HG02884 (cell line): Measurements from ENCODE around the gene CEACAM1.
"Not testable (repeated sequence)": the region's sequence is repeated elsewhere in the genome, so short reads cannot be mapped to it uniquely, and the experiment has no call there.

Source experiments
- ATAC-seq: cut with Tn5 transposase; IDR thresholded peaks from one replicate; pipeline ENCODE4 v1.9.1; 2021; ENCODE audit warnings: mild to moderate bottlenecking, moderate library complexity; ENCODE audit not compliant: unreplicated experiment

The CEACAM1 gene

DNA sequence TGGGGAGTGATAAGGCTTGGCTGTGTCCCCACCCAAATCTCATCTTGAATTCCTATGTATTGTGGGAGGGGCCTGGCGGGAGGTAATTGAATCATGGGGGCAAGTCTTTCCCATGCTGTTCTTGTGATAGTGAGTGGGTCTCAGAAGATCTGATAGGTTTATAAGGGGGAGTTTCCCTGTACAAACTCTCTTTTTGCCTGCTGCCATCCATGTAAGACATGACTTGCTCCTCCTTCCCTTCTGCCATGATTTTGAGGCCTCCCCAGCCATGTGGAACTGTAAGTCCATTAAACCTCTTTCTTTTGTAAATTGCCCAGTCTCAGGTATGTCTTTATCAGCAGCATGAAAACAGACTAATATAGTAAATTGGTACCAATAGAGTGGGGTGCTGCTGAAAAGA is 20.8 kb upstream of the CEACAM1 start:
- not testable (repeated sequence) for ATAC-seq

DNA sequence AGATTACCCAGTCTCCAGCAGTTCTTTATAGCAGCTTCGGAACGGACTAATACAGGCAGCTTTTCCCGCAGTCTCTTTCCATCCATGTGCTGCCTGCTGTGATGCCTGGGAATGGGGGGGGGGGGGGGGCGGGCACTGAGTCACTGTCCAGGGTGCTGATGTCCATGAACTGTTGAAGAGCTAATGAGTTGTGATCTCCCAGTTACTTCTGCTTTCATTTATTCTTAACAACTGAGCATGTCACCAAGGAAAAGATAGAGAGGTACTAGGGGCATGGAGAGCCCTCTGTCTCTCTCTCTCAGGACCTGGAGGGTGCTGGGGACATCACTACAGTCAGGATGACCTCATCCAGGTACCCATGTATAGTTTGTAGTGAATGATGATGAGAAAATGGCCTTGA is 20.3 kb upstream of the CEACAM1 start:
- no peak for ATAC-seq

DNA sequence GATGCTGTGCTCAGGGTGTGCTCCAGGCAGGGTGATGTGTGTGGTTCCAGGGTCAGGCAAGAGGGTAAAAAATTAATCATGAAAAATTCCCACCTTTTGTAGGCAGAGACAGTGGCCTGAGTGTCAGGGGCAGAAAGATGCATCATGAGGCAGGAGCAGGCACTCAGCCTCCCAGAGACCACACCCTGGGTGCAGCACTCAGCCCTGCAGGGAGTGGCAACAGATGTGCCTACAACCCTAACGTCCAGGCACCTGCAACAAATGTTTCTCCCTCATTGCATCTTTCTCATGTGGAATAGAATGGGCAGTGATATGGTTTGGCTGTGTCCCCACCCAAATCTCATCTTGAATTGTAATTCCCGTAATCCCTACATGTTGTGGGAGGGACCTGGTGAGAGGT is 19.6 kb upstream of the CEACAM1 start:
- no peak for ATAC-seq

DNA sequence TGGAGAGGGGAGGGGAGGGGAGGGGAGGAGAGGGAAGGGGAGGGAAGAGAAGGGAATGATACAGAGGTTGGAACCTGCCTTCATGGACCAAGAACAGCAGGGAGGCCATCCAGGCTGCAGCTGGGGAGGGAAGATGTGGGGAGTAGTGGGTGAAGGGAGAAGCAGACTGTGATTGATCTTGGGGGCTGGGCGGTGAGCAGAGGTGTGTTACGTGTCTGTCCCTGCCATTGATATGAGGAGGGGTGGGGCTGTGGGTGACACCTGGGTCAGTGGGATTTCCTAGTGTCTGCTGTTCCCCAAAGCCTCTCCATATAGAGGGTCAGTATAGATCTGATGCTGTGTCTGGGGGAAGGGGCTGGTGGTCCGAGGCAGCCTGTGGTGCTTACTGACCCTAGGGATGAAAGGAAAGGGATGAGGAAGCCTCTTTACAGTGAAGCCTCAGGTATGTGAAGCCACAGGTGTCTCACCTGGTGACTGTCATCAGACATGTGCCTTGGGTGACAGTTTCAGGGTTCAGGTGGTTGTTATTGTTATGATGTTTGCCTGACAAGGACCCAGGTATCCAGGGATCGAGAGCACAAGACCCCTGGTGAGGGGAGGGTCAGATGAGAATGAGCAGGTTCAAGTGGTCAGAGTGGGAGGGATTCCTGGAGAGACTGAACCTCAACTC is 18.7 kb upstream of the CEACAM1 start:
- no peak for ATAC-seq

DNA sequence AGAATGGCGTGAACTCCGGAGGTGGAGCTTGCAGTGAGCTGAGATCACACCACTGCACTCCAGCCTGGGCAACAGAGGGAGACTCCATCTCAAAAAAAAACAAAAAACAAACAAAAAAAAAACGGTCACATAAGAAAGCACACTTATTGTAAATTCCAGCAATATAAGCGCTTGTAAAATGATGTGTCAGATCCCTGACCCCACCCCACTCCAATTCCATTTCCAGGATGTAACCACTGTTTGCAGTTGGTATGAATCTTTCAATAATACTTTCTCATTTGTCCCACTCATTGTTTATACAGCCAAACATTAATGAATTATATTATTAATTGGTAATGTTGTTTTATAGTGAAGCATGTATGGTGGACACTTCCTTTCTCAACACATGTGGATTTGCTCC is 15.9 kb upstream of the CEACAM1 start:
- no peak for ATAC-seq

DNA sequence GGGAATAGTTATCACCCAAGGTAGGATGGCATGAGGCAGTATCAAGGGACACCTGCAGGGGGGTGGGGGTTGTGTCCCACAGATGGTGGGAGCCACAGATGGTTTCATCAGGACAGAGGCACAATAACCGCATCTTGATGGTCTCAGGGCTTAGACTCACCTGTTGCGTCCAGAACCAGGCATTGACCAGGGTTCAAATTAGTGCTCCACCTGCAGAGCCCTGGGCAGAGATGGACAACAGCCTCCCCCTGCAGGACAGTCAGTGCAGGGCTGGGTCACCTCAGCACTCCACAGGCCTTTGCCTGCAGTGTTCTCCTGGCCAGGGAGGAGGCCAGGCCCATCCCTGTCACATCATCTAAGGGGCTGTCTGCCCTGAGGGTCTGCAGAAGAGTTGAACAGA is 14.5 kb upstream of the CEACAM1 start:
- ATAC-seq, result no peak

DNA sequence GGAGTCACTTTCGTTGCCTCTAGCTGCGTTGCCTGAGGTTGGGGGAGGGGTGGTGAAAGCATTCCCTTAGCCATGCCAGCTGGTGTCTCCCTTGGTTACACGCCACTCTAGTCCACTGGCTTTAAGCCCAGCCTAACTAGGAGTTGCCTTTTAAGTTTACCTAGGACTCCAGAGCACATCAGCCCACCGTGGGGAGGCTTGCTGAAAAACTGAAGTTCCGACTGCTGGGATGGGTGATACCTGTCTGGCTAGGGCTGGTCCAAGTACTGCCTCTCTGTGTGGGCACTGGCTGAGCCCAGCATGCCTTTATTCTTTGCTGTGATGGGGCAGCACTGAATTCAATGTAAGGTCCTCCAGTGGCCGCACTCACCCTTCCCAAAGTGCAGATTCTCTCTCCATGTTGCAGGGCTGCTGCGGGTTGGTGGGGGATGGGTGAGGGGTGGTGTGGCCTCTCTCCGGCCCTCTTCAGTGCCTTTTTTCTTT is 11.8 kb upstream of the CEACAM1 start:
- ATAC-seq, result no peak

DNA sequence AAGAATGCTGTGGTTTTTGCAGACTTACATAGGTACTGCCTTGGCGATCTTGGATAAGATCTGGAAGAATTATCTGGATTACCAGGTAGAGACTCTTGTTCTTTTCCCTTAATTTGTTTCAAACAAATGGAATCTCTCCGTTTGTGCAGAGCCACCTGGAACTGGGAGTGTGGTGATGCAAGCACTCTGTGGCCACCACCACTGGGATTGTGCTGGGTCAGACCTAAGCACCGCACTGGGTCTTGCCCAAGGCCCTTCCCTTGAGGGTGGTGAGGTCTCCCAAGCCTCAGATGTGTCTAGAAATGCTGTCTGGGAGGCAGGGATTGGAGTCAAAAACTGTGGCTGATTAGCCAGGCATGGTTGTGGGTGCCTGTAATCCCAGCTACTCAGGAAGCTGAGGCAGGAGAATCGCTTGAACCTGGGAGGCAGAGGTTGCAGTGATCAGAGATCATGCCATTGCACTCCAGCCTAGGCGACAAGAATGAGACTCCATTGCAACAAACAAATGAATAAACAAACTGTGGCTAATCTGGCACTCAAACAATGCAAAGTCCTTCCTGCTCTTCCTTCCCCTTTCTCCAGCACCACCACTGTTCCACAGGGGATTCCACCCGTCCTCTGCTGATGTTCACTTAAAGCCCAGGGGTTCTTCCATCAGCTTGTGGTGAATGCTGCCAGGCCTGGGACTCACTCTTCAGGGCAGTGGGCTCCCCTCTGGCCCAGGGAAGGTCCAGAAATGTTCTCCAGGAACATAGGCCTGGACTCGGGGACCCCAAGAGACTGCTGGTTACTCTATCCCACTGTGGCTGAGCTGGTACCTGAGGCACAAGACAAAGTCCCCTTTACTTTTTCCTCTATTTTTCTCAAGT is 10.8 kb upstream of the CEACAM1 start:
- no peak for ATAC-seq

DNA sequence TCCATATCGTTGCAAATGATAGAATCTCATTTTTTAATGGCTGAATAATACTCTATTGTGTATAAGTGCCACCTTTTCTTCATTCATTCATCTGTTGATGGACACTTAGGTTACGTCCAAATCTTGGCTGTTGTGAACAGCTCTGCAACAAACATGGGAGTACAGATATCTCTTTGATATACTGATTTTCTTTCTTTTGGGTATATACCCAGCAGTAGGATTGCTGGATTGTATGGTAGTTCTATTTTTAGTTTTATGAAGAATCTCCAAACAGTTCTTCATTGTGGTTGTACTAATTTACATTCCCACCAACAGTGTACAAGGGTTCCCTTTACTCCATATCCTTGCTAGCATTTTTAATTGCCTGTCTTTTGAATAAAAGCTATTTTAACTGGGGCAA is 7.0 kb upstream of the CEACAM1 start:
- not testable (repeated sequence) for ATAC-seq

DNA sequence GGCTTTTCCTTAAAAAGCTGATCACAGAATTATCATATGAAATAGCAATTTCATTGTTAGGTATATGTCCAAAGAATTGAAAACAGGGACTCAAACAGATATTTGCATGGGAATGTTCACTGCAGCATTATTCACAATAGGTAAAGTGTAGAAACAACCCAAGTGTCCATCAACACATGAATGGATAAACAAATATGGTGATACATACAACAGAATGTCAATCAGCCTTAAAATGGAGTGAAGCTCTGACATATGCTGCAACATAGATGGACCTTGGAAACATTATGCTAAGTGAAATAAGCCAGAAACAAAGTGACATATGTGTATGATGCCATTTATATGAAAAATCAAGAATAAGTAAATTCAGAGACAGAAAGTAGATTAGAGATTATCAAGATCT is 6.1 kb upstream of the CEACAM1 start:
- no peak for ATAC-seq

DNA sequence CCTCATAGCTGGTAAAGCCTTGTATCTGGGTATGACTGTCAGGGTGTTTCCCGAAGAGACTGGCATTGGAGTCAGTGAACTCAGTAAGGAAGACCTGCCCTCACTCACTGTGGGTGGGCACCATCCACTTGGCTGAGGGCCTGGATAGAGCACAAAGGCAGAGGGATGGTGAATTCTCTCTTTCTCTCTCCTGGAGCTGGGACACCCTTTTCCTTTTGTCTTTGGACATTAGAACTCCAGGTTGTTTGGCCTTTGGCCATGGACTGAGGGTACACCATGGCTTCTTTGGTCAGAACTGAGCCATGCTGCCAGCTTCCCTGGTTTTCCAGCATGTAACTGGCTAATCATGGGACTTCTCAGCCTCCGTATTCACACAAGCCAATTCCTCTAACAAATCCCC is 4.6 kb upstream of the CEACAM1 start:
- ATAC-seq, result no peak

DNA sequence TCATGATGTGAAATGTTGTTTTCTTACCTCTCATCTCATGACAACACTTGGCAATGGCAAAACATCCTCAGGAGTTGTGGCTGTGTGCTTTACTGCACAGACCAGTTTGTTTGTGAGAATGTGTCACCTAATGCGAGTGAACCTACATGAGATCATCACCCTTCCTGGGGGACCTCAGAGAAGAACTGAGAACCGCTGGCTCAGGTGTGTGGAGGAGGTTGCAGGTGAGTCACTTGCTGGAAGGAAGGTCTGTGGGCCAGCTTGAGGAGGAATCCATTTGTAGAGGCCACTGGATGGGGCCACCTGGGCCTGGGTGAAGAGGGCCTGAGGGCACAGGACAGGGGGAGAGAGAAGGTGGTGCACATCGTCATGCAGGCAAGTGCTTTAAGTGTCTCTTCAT is 3.0 kb upstream of the CEACAM1 start:
- no peak for ATAC-seq

DNA sequence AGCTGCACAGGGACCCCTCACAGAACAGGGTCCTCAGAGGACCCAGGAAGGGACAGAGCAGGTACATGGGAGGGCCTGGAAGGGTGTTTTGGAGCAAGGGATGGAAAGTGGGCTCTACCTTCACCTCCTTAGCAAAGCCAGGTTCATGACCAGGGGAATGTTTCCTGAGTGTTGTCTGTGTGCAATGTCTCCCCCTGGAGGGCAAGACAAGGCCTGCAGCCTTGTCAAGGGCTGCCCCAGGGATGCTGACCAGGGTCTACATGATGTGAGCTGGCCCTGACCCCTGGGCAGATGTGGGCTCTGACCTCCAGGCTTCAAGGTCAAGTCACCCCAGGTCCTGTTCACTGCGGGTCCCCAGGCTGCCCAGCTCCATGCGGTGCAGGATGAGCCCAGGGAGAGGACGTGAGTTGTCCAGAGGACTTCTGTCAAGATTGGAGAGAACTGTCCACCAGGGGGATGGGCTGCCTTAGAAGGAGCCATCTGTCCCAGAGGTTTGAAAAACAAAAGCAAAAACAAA is 1.0 kb upstream of the CEACAM1 start:
- no peak for ATAC-seq

DNA sequence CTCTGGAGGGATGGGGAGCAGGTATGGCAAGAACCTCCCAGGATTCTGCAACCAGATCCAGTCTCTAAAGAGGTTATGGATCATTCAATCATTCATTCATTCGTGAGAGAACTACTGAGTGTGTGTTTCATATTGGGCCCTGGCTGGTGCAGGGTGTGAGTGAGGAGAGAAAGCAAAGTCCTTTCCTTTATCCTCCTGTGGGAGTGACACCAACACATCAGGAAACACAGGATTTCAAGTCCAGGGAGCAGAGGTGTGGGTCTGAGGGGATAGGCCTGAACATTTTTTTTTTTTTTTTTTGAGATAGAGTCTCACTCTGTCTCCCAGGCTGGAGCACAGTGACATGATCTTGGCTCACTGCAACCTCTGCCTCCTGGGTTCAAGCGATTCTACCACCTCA is 3.3 kb downstream of the CEACAM1 start:
- no peak for ATAC-seq

DNA sequence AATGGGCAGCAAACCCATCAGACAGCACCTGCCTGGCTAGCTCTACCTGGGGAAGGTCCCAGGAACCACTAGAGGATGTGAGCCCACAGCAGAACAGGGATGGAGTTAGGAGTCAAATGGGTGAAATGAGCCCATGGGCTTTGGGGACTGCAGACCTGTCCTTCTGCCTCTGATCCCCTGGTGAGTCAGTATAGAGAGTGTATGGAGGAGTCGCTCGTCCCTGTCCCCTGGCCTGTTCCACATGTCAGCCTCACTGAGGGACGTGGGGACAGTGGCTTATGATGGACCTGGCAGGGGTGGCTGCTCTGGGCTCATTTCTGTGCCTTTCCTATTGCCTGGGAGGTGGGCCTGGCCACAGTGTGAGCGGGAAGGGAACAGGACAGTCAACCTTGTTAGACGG is 4.0 kb downstream of the CEACAM1 start:
- no peak for ATAC-seq

DNA sequence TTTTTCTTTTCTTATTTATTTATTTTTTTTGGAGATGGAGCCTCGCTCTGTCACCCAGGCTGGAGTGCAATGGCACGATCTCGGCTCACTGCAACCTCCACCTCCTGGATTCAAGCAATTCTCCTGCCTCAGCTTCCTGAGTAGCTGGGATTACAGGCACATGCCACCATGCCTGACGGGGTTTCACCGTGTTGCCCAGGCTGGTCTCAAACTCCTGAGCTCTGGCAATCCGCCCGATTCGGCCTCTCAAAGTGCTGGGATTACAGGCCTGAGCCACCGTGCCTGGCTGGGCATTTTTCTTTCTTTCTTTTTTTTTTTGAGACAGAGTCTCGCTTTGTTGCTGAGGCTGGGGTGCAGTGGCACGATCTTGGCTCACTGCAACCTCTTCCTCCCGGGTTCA is 6.0 kb downstream of the CEACAM1 start:
- ATAC-seq, result not testable (repeated sequence)

DNA sequence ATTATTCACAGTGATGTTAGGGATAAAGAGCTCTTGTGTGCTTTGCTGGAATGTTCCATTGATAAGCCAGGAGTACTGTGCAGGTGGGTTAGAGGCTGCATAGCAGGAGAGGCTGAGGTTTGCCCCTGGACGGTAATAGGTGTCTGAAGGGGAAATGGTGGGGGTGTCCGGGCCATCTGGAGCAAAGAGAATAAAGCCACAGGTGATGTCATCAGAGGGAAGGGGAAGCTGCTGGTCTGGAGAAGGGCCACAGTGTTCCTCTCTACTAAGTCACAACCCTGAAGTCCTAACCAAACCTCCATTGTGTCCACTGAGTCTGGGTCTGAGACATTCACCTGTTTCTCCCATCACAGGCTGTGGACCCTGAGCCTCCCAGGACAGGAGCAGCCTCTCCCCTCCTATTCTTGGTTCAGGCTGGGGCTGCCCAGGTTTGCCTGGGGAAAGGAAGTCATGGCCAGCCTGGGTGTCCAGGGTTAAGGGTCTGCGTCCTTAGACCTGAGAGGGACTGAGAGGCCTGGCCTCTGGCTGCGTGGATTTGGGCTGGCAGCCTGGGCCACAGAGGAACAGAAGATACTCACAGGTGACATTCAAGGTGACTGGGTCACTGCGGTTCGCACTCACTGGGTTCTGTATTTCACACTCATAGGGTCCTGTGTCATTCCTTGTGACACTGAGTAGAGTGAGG is 6.8 kb downstream of the CEACAM1 start:
- ATAC-seq, result no peak

DNA sequence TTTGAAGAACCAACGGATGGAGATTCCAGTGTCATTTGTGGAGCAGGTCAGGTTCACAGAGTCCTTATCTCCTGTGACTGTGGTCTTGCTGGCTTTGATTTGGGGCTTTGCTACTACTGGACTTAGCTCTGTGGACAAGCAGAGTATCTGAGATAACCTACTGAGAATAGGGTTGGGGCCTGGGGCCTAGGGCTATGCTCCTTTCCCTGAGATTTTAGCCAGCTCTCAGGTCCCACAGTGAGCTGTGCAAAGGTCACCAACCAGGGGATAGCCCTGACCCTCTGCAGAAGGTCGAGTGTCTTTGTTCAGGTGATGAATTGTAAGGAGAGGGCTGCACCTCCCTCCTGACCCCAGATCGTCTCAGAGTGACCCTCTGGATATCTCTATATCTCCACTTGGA is 9.2 kb downstream of the CEACAM1 start:
- ATAC-seq, result no peak

DNA sequence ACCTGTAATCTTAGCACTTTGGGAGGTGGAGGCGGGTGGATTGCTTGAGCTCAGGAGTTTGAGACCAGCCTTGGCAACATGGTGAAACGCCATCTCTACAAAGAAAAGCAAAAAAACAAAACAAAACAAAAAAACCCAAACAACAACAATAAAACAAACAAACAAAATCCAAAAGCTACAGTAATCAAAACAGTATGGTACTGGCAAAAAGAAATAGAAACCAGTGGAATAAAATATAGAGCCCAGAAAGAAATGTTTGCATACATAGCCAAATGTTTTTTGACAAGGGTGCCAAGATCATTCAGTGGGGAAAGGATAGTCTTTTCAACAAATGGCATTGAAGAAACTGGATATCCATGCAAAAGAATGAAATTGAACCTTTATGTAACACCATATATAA is 11.5 kb downstream of the CEACAM1 start:
- no peak for ATAC-seq

DNA sequence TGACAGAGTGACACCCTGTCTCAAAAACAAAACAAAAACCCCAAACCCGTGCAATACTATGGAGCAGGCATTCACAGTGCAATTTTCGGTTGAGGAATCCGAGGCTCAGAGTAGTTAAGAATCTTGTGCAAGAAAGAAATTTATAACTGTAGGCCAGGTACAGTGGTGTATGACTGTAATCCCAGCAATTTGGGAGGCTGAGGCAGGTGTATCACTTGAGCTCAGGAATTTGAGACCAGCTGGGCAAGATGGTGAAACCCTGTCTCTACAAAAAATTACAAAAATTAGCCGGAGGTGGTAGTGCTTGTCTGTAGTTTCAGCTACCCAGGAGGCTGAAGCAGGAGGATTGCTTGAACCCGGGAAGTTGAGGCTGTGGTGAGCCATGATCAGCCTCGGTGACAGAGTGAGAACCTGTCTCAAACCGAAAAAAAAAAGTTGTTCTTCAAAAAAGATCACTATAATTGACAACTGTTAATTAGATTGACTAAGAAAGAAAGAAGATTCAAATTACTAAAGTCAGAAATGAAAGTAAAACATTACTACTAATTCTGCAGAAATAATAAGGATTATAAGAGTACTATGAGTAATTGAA is 12.9 kb downstream of the CEACAM1 start:
- no peak for ATAC-seq

DNA sequence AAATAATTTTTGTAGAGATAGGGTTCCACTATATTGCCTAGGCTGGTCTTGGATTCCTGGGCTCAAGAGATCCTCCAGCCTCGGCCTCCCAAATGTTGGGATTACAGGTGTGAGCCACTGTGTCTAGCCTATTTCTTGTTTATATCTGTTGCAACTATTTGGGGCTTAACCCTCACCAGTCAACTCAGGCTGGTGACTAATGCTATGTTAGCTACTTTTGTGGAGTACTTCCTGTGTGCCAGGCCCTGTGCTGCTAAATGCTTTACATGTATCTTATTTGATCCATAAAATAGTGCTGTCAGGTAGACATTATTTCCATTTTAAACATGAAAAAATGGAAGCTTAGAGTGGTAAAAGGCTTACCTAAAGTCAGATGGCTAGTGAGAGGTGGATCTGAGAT is 13.8 kb downstream of the CEACAM1 start:
- no peak for ATAC-seq
